Measurements from ENCODE around the gene P2RY6. TPM values are rescaled to one million over a fixed set of nuclear protein-coding genes. Genes with fewer than 3 reads are reported as not detected.

P2RY6 gene
- total and polyA plus RNA-seq, 2 of the 8 experiments (the other 6 are each of a cell fraction or from before 2014, with no cell fraction given): 0.15 TPM; not detected in 1

GRCh38 chr11:73286240-73286810 lies 14.2 kb downstream of the P2RY6 start:
- ChIA-PET CTCF (ENCODE audit: partially characterized antibody) (interaction anchor here (0.6 to 19.0 kb wide), 20 partner anchors 10 to 932 kb away, joined by 3 to 233 read pairs (median 4); partner anchors contain the start of genes ARHGEF17 and P2RY6), POLR2A (ENCODE audit: partially characterized antibody) (no interaction called here)
- no peak overlapping the region for H2BK120ac ChIP-seq (replicated peaks; ENCODE audit: low read depth, low read length)
- no peaks in the 10 kb centered on the region for H4K20me1 ChIP-seq (replicated peaks in 1 of 2; ENCODE audit: control insufficient read depth in 1 of 2, insufficient read depth in 2 of 2, low read length in 2 of 2)
- H4K8ac ChIP-seq (ENCODE audit: extremely low read depth, insufficient read depth, low read length): peak overlapping the region; percentile 36; the same call in 1 of the 2 replicates
- H3K79me1 ChIP-seq (ENCODE audit: low read depth, low read length): no peaks in the 10 kb centered on the region
- no peak overlapping the region for H3K23ac ChIP-seq (ENCODE audit: insufficient read length)
- H2BK20ac ChIP-seq (ENCODE audit: low read length): no peak overlapping the region
- no peak overlapping the region for H3K27ac ChIP-seq (ENCODE audit: low read depth, low read length)
- no peaks in the 10 kb centered on the region for H3K9me3 ChIP-seq (ENCODE audit: insufficient read depth in 2 of 2, low read depth in 1 of 2, low read length in 1 of 2)
- no peak overlapping the region for H3K9ac ChIP-seq (replicated peaks in 1 of 4; ENCODE audit: extremely low read depth in 1 of 4, low read depth in 3 of 4, low read length in 3 of 4)
- no peak for FAIRE-seq
- H4K91ac ChIP-seq (replicated peaks; ENCODE audit: insufficient read length, low read length): no peak overlapping the region
- no peak overlapping the region for H3K4me3 ChIP-seq (ENCODE audit: extremely low read depth in 1 of 4, insufficient read depth in 2 of 4, low read depth in 3 of 4, low read length in 4 of 4)
- no peak overlapping the region for H2AK5ac ChIP-seq (ENCODE audit: low read depth, low read length)
- no peak overlapping the region for H2AFZ ChIP-seq (ENCODE audit: low read length)
- no peak overlapping the region for H3K14ac ChIP-seq (ENCODE audit: insufficient read length)
- peaks cover 0 to 6% (median 1%) of the 10 kb centered on the region in 4 experiments; a peak in 5 of 7 replicates for H3K4me1 ChIP-seq (replicated peaks in 1 of 4; ENCODE audit: control insufficient read depth in 3 of 4, insufficient read depth in 4 of 4, low read length in 3 of 4)
- H3K79me2 ChIP-seq (ENCODE audit: control insufficient read depth in 1 of 2, insufficient read depth in 2 of 2, low read length in 2 of 2): no peaks in the 10 kb centered on the region
- WGBS, 2 experiments (ENCODE audit: extremely low coverage in 1 of 2, insufficient coverage in 1 of 2, insufficient read length in 1 of 2, insufficient replicate concordance in 2 of 2, low coverage in 1 of 2, low lambda C conversion rate in 2 of 2, missing lambda C conversion rate in 1 of 2): 81% methylated on average over 9 of the region's 9 CpGs; no CpG with 5 or more reads in 1 of the 2 experiments
- no peak overlapping the region for H2BK5ac ChIP-seq (ENCODE audit: low read depth, low read length)
- H3K18ac ChIP-seq (ENCODE audit: extremely low read depth, low read length): no peak overlapping the region
- H3K4me2 ChIP-seq (ENCODE audit: insufficient read depth in 1 of 2, low read depth in 2 of 2, low read length in 2 of 2): no peak overlapping the region
- no peak overlapping the region for H3K56ac ChIP-seq (replicated peaks; ENCODE audit: insufficient read length, low read depth, low read length)
- no peak overlapping the region for H3K4ac ChIP-seq (replicated peaks; ENCODE audit: insufficient read length, low read depth, low read length)
- no peaks in the 10 kb centered on the region; a peak in 2 of 7 replicates for H3K27me3 ChIP-seq (replicated peaks in 1 of 4; ENCODE audit: control insufficient read depth in 3 of 4, extremely low read depth in 1 of 4, insufficient read depth in 3 of 4, low read length in 3 of 4)
- TF ChIP-seq RNF2 (IDR thresholded peaks at IDR 0.05; ENCODE audit: borderline replicate concordance, low read depth, low read length, missing control alignments, poor library complexity, severe bottlenecking): no peak
- peak; percentile 47 to 54 for TF ChIP-seq RAD21 (IDR thresholded peaks at IDR 0.05 in 1 of 2, conservative IDR thresholded peaks at IDR 0.05 in 1 of 2; ENCODE audit: low read depth in 2 of 2, low read length in 2 of 2)
- TF ChIP-seq, protein P1, sequence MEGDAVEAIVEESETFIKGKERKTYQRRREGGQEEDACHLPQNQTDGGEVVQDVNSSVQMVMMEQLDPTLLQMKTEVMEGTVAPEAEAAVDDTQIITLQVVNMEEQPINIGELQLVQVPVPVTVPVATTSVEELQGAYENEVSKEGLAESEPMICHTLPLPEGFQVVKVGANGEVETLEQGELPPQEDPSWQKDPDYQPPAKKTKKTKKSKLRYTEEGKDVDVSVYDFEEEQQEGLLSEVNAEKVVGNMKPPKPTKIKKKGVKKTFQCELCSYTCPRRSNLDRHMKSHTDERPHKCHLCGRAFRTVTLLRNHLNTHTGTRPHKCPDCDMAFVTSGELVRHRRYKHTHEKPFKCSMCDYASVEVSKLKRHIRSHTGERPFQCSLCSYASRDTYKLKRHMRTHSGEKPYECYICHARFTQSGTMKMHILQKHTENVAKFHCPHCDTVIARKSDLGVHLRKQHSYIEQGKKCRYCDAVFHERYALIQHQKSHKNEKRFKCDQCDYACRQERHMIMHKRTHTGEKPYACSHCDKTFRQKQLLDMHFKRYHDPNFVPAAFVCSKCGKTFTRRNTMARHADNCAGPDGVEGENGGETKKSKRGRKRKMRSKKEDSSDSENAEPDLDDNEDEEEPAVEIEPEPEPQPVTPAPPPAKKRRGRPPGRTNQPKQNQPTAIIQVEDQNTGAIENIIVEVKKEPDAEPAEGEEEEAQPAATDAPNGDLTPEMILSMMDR (IDR thresholded peaks at IDR 0.05; ENCODE audit: control extremely low read depth in 1 of 3, insufficient read depth in 1 of 3, low read depth in 1 of 3, low read length in 3 of 3): peak; percentile 50 to 59 (median 53)
- TF ChIP-seq CEBPB (IDR thresholded peaks at IDR 0.05; ENCODE audit: low read depth, low read length): no peak
- TF ChIP-seq ASH2L (IDR thresholded peaks at IDR 0.05; ENCODE audit: low read length): no peak
- TF ChIP-seq JUN (IDR thresholded peaks at IDR 0.05; ENCODE audit: low read depth, low read length): no peak
- no peaks in the 10 kb centered on the region for H3K23me2 ChIP-seq (ENCODE audit: low read depth, low read length)
- no peaks in the 10 kb centered on the region for H3K36me3 ChIP-seq (ENCODE audit: control insufficient read depth in 2 of 4, insufficient read depth in 4 of 4, low read length in 3 of 4)
- H2BK12ac ChIP-seq (ENCODE audit: low read depth, low read length): no peak overlapping the region
- no peak overlapping the region for H2BK15ac ChIP-seq (ENCODE audit: low read length)
- H4K5ac ChIP-seq (ENCODE audit: insufficient read length, low read depth, low read length): no peak overlapping the region
- DNase-seq (ENCODE audit: low read depth in 1 of 2, low spot score in 2 of 2): no peak

Data from H1 (cell line).